NCI-H1930 (cell line): ENCODE measurements around the gene ISL2.

Experiments
- DNase-seq, 2 experiments: peaks; one replicate each; lab custom pipeline; 2025; lab: John Stamatoyannopoulos, UW

ISL2 gene

DNA sequence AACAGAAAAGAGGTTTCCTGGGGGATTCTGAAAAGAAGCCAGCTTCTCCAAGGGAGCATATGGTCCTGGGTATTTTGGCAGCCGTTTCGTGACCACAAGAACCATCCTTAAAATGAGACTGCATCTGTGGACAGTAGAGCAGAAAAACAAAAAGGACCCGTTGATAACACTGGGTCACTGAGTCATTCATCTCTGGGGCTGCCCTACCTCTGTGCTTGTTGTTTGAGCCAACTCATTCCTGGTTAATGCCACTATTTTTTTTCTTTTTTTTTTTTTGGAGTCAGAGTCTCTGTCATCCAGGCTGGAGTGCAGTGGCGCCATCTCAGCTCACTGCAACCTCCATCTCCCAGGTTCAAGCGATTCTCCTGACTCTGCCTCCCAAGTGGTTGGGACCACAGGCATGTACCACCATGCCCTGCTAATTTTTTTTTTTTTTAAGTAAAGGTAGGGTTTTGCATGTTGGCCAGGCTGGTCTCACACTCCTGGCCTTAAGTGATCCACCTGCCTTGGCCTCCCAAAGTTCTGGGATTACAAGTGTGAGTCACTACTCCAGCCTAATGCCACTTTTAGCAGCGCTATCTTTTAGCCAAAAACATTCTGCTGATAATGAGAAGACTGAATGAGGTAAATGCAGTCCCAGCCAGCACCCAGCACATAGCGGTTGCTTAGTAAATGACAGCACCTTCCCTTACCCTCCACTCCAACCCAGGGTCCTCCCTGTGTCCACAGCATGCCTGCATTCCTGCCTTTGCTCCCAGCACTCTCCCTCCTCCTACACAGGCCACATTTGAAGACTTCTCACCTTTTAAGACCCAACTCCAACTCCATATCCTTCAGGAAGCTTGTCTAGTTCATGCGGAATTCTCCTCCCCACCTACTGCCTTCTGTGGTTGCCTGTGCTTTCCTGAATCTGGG, 9.1 kb upstream of the ISL2 start:
- no peak for DNase-seq

- no peak for DNase-seq
These were observed 8.4 kb upstream of the ISL2 start for GRCh38 chr15:76328106-76328696.

DNA sequence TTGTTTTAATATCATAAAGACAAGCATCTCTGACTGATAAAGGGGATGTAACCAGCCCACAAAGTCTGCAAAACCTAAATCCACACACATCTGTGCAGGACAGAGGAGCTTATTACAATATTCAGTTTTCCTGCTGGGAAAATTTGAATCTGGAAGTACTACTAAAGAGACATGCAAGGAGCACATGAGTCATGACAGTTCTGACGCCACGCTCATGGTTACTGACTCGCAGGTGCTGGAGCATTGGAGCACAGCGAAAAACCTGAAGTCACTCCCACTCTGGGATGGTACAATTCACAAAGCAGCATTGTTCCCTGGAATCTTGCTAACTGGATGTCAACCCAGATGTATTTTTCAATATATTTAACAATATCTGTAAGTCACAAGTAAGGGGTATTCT, 7.6 kb upstream of the ISL2 start:
- no peak for DNase-seq

DNA sequence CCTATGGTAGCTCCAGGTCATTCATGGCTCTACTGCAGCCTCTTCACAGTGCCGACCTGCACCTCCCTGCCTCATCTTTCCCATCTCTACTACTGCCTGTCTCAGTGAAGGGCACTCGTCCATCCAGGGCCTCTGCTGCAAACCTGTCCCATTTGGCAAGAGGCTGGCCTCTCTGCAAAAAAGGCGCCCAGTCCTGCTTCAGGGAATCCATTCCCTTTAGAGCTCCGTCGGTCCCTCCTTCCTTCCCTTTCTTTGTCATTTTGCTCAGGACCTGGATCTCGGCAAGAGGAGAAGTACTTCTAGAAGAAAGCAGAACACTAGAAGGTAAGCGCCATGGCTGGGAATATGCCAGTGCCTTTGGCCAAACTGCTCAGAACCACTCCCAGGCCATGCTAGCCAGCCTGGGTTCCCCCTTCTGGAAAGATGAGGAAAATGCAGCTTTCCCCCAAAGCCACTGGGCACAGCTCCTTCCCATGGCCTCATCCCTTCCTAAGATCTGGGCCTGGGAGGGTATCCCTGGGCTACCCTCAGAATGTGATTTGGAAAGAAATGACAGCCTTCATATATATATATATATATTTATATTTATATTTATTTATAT, 6.4 kb upstream of the ISL2 start:
- DNase-seq: no peak

GRCh38 chr15:76332796-76333195, 3.8 kb upstream of the ISL2 start:
- no peak for DNase-seq

DNA sequence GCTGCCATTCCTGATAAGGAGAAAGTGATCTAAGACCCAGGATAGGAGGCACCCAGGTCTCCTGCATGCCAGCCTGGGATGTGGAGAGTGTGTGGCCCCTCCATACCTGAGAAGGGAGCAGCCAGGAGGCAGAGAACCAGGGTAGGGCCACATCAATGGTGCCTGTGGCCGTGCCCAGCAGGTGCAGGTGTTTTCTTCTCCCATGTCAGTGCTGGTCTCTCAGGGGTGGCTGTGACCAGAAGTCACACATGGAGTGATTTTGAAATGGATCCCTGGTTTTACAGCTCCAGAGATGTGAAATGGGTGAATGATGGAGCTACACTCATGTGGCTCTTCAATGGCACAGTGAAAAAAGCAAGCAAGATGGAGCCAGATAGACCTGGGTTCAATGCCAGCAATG, 3.3 kb upstream of the ISL2 start:
- DNase-seq: no peak

DNA sequence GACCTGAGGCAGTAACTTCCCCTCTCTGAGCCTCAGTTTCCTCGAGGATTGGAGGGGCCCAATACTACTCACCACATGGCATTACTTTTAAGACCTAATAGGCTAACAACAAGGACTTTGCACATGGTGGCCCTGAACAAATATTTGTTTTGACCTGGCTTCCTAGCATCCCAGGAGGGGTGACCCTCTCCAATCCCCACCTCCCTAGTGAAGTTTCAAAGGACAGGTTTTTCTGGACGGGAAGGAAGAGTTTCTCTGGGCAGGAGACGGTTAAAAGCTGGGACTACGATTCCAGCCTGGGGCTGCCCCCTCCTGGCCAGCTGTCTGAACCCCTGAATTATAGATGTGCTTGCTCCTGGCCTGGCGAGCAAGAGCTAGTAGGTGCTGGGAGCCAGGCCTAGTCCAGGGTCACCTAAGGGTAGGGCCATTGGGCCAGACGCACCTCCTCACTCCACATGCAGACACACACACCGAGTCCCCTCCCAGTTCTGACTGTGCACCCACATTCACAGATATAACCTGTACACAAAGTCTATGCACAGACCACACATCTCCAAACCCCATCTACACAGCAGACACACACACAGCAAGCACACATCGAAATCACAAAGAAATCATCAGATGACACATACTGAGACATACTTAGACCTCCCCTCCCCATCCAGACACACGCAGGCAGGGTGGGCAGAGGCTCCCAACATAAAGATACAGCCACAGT, 2.7 kb upstream of the ISL2 start:
- no peak for DNase-seq

GRCh38 chr15:76334438-76335306, 1.9 kb upstream of the ISL2 start:
- no peak for DNase-seq

- DNase-seq: no peak
These were observed 993 bp upstream of the ISL2 start for GRCh38 chr15:76335307-76336253.

DNA sequence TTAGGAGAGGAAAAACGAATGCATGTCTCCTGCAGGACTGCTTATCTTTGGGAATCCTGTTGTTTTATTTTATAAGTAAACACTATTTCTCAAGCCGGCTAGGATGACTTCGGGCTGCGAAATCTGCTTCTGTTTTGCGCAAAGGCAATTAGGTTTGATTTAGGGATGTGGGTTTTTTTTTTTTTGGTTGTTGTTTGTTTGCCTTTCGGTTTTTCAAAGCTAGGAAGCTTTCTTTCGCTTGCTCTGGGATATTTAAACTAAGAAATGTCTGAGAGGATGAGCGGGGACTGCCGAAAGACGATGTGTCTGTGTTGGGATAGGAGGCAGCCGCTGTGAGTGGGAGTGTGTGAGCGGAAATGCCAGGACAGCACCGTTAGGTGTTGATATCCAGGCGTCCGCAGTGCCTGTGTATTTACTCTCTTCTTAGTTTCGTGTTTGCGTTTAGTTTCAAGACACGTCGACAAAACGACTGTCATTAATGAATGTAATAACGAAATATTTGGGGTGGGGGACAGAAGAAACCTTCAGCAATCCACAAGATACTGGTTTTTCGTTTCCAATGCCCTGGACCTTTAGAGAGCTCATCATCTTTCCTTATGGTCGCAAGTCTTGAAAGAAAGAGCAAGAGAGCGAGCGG, 604 bp downstream of the ISL2 start:
- DNase-seq: no peak

DNA sequence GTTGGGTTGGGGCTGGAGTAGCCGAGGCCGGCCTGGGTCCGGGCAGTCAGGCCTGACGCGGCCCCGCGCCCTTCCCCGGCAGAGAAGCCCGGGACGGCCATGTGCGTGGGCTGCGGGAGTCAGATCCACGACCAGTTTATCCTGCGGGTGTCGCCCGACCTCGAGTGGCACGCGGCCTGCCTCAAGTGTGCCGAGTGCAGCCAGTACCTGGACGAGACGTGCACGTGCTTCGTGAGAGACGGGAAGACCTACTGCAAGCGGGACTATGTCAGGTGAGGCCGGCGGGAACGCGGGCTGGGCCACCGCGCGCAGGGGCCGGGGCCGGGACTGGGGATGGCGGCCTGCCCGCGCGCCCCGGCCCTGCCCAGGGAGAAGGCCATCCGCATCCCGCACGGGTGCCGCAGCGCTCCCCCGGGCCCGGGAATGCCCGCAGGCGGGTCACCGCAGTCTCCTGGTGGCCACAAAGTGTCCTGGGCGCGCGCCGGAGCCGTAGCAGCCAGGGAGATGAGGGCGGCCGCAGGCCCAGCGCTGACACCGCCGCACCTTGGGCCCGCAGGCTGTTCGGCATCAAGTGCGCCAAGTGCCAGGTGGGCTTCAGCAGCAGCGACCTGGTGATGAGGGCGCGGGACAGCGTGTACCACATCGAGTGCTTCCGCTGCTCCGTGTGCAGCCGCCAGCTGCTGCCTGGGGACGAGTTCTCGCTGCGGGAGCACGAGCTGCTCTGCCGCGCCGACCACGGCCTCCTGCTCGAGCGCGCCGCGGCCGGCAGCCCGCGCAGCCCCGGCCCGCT, 1.3 kb downstream of the ISL2 start:
- DNase-seq: no peak

DNA sequence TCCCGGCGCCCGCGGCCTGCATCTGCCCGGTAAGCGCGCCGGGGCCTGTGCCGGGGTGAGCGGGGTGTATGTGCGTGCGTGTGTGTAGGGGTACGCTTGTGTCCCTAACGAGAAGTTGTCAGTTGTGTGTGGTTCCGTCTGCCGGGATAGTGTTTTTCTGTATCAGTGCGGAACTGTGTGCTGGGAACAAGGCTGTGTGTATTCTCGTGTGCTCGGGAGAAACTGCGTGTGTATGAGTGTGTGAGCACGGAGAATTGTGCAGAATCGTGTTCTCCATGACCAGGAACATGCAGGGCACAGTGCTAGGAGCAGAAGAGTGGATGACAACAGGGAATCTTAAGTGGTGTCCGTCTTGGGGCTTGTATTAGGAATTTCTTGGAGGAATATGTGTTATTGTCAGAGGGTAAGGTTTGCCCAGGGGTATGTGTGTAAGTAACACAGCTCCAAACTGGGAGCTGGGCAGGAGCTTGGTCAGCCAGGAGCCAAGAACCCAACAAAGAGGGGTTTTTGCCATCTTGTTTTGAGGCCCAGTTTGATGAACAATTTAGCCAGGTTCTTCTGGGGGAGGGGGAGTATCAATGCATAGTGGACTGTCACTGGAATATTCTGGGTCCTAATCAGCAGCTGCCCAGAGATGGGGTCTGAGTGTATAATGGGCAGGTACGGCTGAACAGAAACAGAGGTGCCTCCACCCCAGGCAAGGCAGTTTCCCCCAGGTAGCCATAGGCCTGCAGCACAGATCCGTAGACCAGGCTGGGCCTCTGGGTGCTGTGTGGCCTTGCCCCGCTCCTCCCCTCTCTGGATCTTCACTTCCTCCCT, 2.1 kb downstream of the ISL2 start:
- DNase-seq: no peak

DNA sequence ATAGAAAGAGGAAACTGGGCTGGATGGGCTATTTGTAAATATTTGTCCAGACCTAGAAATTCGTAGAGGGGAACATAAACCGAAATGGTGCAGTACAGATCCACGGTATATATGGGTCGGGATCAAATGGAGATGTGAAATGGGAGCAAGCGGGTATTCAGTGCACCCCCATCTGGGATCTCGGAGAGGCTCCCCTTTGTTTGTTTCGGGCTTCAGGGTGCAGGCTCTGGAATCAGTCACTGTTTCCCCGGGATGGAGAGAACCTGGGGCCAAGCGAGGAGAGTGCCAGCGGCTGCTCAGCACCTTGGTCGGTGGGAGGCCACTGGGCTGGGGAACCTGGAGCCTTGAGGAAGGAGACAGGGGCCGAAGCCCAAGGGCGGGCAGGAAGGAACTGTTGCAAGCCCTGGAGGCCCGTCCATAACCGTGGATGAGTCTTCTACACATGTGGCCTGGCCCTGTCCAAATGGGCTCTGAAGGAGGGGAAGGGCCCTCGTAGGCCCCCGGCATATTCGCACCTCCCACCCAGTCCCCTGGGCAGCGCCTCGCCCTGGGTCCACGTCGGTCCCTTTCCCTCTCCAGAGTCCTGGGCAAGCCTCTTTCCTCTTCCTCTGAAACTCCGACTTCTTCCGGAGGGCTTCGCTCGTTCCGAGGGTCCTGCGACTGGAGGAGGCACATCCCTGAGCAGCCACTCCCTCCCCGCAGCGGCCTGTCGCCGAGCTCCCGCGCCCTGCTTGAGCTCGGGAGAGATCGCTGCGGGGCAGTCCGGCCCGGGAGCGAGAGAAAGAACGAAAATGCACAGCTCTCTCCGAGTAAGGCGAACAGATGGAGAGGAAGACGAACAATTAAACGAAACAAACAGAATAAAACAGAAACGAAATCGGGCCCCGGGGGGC, 3.0 kb downstream of the ISL2 start:
- DNase-seq: no peak

- DNase-seq: no peak
These were observed 3.7 kb downstream of the ISL2 start for GRCh38 chr15:76340198-76340802.

DNA sequence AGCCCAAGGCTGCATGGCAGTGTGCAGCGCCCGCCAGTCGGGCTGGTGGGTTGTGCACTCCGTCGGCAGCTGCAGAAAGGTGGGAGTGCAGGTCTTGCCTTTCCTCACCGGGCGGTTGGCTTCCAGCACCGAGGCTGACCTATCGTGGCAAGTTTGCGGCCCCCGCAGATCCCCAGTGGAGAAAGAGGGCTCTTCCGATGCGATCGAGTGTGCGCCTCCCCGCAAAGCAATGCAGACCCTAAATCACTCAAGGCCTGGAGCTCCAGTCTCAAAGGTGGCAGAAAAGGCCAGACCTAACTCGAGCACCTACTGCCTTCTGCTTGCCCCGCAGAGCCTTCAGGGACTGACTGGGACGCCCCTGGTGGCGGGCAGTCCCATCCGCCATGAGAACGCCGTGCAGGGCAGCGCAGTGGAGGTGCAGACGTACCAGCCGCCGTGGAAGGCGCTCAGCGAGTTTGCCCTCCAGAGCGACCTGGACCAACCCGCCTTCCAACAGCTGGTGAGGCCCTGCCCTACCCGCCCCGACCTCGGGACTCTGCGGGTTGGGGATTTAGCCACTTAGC, 4.3 kb downstream of the ISL2 start:
- no peak for DNase-seq

GRCh38 chr15:76341366-76342057, 4.9 kb downstream of the ISL2 start:
- no peak for DNase-seq
